ENCODE measurements around the gene PIGH. TPM values are rescaled to one million over a fixed set of nuclear protein-coding genes. Genes with fewer than 3 reads are reported as not detected.

Gene PIGH
- total and polyA plus RNA-seq, 10 of the 15 experiments (the other 5 are each of a cell fraction or from before 2014, with no cell fraction given), result 15.5 to 46.6 (median 22.3) TPM

GRCh38 chr14:67557118-67557517 lies 43.0 kb downstream of the PIGH start (continued):
- TF ChIP-seq CHD2 (IDR thresholded peaks at IDR 0.05; ENCODE audit: borderline replicate concordance, low read depth, low read length) (no peak), NFIC (IDR thresholded peaks at IDR 0.05; ENCODE audit: low read depth, low read length) (no peak), SP1 (IDR thresholded peaks at IDR 0.05; ENCODE audit: low read depth, low read length) (no peak), YY1 (IDR thresholded peaks at IDR 0.05; ENCODE audit: low read depth, low read length) (no peak)

DNA sequence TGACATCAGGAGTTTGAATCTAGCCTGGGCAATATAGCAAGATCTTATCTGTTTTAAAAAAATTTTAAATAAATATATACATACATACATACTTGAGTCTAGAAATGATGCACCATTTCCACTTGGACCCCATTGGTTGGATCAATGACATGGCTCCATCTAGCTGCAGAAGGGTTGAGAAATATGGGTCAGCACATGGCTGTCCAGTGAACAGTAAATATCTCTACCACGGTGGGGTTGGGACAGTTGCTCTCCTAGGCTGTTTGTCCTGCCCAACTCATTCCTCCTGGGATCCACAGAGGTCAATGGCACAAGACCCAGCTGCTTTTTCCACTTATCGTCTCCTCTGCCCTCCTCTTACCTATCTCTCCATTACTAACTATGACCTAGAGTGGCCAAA lies 43.4 kb downstream of the PIGH start:
- no peak for ATAC-seq
- TF ChIP-seq RAD21 (IDR thresholded peaks at IDR 0.05; ENCODE audit: insufficient read depth, low read depth, low read length) (0 out of 2 replicates have a peak, but pooled peaks have one; percentile 15), ZNF384 (IDR thresholded peaks at IDR 0.05; ENCODE audit: borderline replicate concordance, low read depth, low read length) (no peak), CTCF (IDR thresholded peaks at IDR 0.05 in 2 of 3, conservative IDR thresholded peaks at IDR 0.05 in 1 of 3; ENCODE audit: control insufficient read depth in 2 of 3, extremely low read depth in 1 of 3, insufficient read depth in 1 of 3, low read depth in 3 of 3, low read length in 3 of 3) (peak in 1 of 3 experiments; percentile 14; a peak in 1 of 6 replicates)
- Histone ChIP-seq H2AFZ (ENCODE audit: control insufficient read depth, low read depth, low read length) (no peak overlapping the region), H3K9me3 (replicated peaks; ENCODE audit: control insufficient read depth, insufficient read depth, low read length) (no peaks in the 10 kb centered on the region), H4K20me1 (ENCODE audit: control insufficient read depth, insufficient read depth) (no peaks in the 10 kb centered on the region), H3K79me2 (ENCODE audit: control insufficient read depth, insufficient read depth, low read length) (no peaks in the 10 kb centered on the region), H3K27ac (ENCODE audit: control insufficient read depth, insufficient read depth) (no peak overlapping the region), H3K27me3 (replicated peaks in 1 of 2; ENCODE audit: control insufficient read depth in 2 of 2, insufficient read depth in 2 of 2, low read length in 1 of 2) (no peaks in the 10 kb centered on the region; a peak in 1 of 4 replicates), H3K4me3 (no peak overlapping the region), H3K4me1 (ENCODE audit: control insufficient read depth, insufficient read depth, low read length) (no peaks in the 10 kb centered on the region), H3K9ac (ENCODE audit: control insufficient read depth, insufficient read depth, low read length) (no peak overlapping the region), H3K4me2 (ENCODE audit: control insufficient read depth, insufficient read depth) (no peak overlapping the region), H3K36me3 (ENCODE audit: control insufficient read depth in 2 of 2, insufficient read depth in 2 of 2, low read length in 1 of 2) (no peaks in the 10 kb centered on the region)
- intact Hi-C loops (cut with micrococcal nuclease; ENCODE audit: unreplicated experiment), result no loop called here
- BruUV-seq (replicated peaks), result no TSS peak
- FAIRE-seq, result no peak
- 49% methylated on average over 2 of the region's 2 CpGs for WGBS (ENCODE audit: insufficient coverage, insufficient replicate concordance, low lambda C conversion rate, missing lambda C conversion rate)
- POLR2A ChIA-PET, result interaction anchor here (0.6 kb wide), 1 partner anchor 10 kb away, joined by 4 read pairs; no protein-coding TSS in a partner anchor
- RAD21 ChIA-PET (ENCODE audit: unreplicated experiment), result interaction anchor here (3.3 kb wide), 1 partner anchor 15 kb away, joined by 12 read pairs; no protein-coding TSS in a partner anchor
- no peak for DNase-seq (ENCODE audit: low read depth, low spot score)
- SMC1A ChIA-PET (ENCODE audit: uncharacterized antibody, unreplicated experiment), result interaction anchor here (0.6 to 2.8 kb wide), 6 partner anchors 13 to 129 kb away, joined by 3 to 15 read pairs (median 5); no protein-coding TSS in a partner anchor
- CTCF ChIA-PET, result interaction anchor here (1.1 to 3.8 kb wide), 8 partner anchors 8 to 148 kb away, joined by 3 to 22 read pairs (median 6); no protein-coding TSS in a partner anchor
- in situ Hi-C loops (cut with MboI), result no loop called here
